GM19351 (cell line): Measurements from ENCODE around the gene HMGN3.

ENCODE experiments used
- ATAC-seq: cut with Tn5 transposase; IDR thresholded peaks from one replicate; pipeline ENCODE4 v1.9.1; 2021; ENCODE audit warnings: mild to moderate bottlenecking, moderate library complexity; ENCODE audit not compliant: unreplicated experiment

HMGN3 gene

GRCh38 chr6:79233611-79234149, 802 bp downstream of the HMGN3 start:
- ATAC-seq, result peak; percentile 63

GRCh38 chr6:79232696-79233462, 1.6 kb downstream of the HMGN3 start:
- no peak for ATAC-seq

- ATAC-seq, result no peak
Observed at GRCh38 chr6:79231666-79232065, 2.8 kb downstream of the HMGN3 start.

- ATAC-seq, result no peak
Observed at GRCh38 chr6:79231101-79231500, 3.4 kb downstream of the HMGN3 start.

GRCh38 chr6:79230149-79230548, 4.3 kb downstream of the HMGN3 start:
- ATAC-seq, result no peak

- no peak for ATAC-seq
Observed at GRCh38 chr6:79227445-79227844, 7.0 kb downstream of the HMGN3 start.

GRCh38 chr6:79226660-79227059, 7.8 kb downstream of the HMGN3 start:
- no peak for ATAC-seq

GRCh38 chr6:79225717-79226599, 8.5 kb downstream of the HMGN3 start:
- no peak for ATAC-seq

- no peak for ATAC-seq
Observed at GRCh38 chr6:79223611-79224404, 10.7 kb downstream of the HMGN3 start.

- ATAC-seq, result no peak
Observed at GRCh38 chr6:79215213-79215824, 19.2 kb downstream of the HMGN3 start.

GRCh38 chr6:79212859-79213258, 21.6 kb downstream of the HMGN3 start:
- no peak for ATAC-seq

- ATAC-seq, result no peak
Observed at GRCh38 chr6:79208816-79209215, 25.7 kb downstream of the HMGN3 start.

GRCh38 chr6:79203753-79204253, 30.7 kb downstream of the HMGN3 start:
- no peak for ATAC-seq

- no peak for ATAC-seq
Observed at GRCh38 chr6:79202556-79202955, 31.9 kb downstream of the HMGN3 start.

- no peak for ATAC-seq
Observed at GRCh38 chr6:79201983-79202382, 32.5 kb downstream of the HMGN3 start.

GRCh38 chr6:79201143-79201542, 33.3 kb downstream of the HMGN3 start:
- no peak for ATAC-seq

- ATAC-seq, result no peak
Observed at GRCh38 chr6:79196912-79197311, 37.6 kb downstream of the HMGN3 start.

- no peak for ATAC-seq
Observed at GRCh38 chr6:79193971-79194370, 40.5 kb downstream of the HMGN3 start.

- no peak for ATAC-seq
Observed at GRCh38 chr6:79189760-79190350, 44.6 kb downstream of the HMGN3 start.

GRCh38 chr6:79188885-79189480, 45.5 kb downstream of the HMGN3 start:
- no peak for ATAC-seq
